Naive B cell (primary cell): ENCODE data around the gene PLXNB3. TPM values are rescaled to one million over a fixed set of nuclear protein-coding genes. Genes with fewer than 3 reads are reported as not detected.
"Not testable (repeated sequence)": the region's sequence is repeated elsewhere in the genome, so short reads cannot be mapped to it uniquely, and the experiment has no call there.

Experiments used
- ATAC-seq, 2 donors: fragments of 150-1000 bp; cut with Tn5 transposase; 2 replicates each; pipeline ENCODE4 v1.10.0; 2021; ENCODE audit warnings: low read depth in 2 of 2, mild to moderate bottlenecking in 2 of 2, moderate library complexity in 2 of 2
- DNase-seq: peaks from one replicate; pipeline ENCODE4 v3.0.0; 2022
- H3K27ac Mint-ChIP-seq, 6 donors: one replicate each; pipeline ENCODE4 v1.8.0; 2020 to 2022; ENCODE audit warnings: mild to moderate bottlenecking in 6 of 6, mixed read lengths in 6 of 6, moderate library complexity in 5 of 6, inconsistent platforms in 2 of 6
- H3K27me3 Mint-ChIP-seq, 3 donors: one replicate each; pipeline ENCODE4 v1.8.0; 2021 to 2022; ENCODE audit warnings: mixed read lengths in 3 of 3, mild to moderate bottlenecking in 1 of 3
- H3K36me3 Mint-ChIP-seq, 2 donors: one replicate each; pipeline ENCODE4 v1.8.0; 2020 to 2022; ENCODE audit warnings: mixed read lengths in 2 of 2, inconsistent platforms in 1 of 2, mild to moderate bottlenecking in 1 of 2
- H3K4me1 Mint-ChIP-seq, 3 donors: one replicate each; pipeline ENCODE4 v1.8.0; 2020 to 2022; ENCODE audit warnings: mixed read lengths in 3 of 3, inconsistent platforms in 1 of 3, mild to moderate bottlenecking in 1 of 3, moderate library complexity in 1 of 3
- H3K4me3 Mint-ChIP-seq, 8 donors: one replicate each; pipeline ENCODE4 v1.8.0; 2020 to 2022; ENCODE audit warnings: mild to moderate bottlenecking in 8 of 8, mixed read lengths in 8 of 8, moderate library complexity in 8 of 8, inconsistent platforms in 2 of 8
- H3K9me3 Mint-ChIP-seq, 7 donors: one replicate each; pipeline ENCODE4 v1.8.0; 2020 to 2022; ENCODE audit warnings: mixed read lengths in 7 of 7, mild to moderate bottlenecking in 5 of 7, inconsistent platforms in 2 of 7, moderate library complexity in 1 of 7
- polyA plus RNA-seq, 6 donors: library from polyadenylated mRNA; unstranded; fragments of 300-500 nt; fragmentation: Illumina TruSeq; gene quantifications; one replicate each; pipeline ENCODE4 v1.2.3, GENCODE V29; 2021; ENCODE audit warnings: low read depth in 6 of 6

Gene PLXNB3
- polyA plus RNA-seq, 6 donors from 2014 or later = 0.71 TPM; not detected in 5

DNA sequence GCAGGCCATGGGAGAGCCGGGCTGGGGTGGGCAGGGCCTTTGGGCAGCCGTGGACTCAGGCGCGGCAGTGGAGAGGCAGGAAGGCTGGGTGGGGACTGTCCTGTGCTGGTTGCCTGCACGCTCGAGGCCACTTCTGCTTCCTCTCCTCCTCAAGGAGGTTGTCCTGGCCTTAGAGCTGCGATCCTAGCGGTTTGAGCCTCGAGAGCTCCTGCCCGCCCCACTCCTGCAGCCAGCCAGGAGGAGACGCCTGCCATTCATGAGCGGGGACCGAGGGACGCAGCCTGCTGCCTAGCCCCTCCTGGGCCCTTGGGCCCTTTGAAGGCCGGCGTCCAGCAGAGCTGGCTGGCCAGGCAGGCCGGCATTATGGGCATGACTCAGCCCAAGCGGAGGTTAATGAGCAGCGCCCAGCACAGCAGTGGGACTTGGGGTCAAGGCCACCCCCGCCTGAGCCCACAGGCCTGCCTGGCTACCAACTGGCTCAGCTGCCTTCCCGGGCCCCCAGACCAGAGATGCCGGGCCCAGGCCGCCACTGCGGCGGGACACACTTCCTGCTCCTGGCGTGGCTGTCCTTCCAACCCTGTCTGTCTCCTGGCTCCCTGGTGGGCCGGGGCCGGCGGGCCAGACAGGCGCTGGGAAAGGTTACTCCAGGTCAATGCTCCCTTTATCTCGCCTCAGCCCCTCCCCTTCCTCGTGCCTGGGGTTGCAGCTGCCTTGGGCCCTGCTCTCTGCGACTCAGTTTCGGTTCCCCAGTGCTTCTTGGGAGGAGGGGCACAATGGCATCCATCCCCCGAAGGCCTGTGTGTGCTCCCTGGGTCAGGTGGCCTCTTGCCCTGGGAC is 37.5 kb upstream of the PLXNB3 start:
- Mint-ChIP-seq H3K36me3 (peaks cover 4 to 10% of the 10 kb centered on the region in 2 donors), H3K4me1 (peaks cover 17 to 28% (median 22%) of the 10 kb centered on the region in 3 donors), H3K4me3 (peak overlapping the region; percentile 77 to 89 (median 83)), H3K27ac (peak overlapping the region; percentile 89 to 96 (median 94)), H3K9me3 (peaks cover 0 to 6% (median 1%) of the 10 kb centered on the region in 7 donors), H3K27me3 (no peaks in the 10 kb centered on the region)
- peak; percentile 58 to 61 for ATAC-seq
- DNase-seq = peak; percentile 81

DNA sequence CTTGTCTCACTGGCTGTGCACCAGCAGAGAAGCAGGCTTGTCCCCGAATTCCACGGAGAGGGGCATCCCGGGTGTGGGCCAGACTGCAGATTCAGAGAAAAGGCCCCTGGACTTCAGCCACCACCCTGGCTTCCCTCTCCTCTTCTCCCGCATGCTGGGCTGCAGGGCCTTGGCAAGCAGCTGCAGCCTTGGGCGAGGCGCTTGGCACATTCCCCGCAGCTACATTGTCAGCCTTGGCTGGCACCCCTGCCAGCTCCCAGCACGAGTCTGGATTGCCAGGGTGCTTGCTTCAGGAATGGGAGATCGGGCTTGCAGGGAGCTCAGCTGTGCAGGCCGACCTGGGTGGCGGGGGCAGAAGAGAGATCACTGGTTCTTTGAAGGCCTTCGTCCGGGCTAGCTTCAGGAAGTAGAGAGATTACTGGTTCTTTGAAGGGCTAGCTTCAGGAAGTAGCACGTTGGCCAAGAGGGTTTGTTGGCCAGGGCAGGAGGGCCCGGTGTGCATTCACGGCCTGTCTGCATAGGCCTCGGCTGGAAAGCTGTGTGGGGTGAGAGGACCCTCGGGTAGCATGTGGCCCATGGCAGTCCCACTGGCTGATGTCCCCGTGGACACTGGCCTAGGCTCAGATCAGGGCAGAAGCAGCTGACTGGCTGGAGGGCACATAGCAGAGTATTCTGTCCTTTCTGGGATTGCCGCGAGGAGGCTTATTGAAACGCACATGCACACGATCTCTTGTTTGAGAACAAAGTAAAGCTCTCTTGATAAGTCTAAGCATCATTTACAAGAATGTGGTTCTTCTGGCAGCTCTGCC is 36.7 kb upstream of the PLXNB3 start:
- peak overlapping the region; percentile 89 to 96 (median 94) for H3K27ac Mint-ChIP-seq
- peaks cover 0 to 11% (median 7%) of the 10 kb centered on the region in 7 donors for H3K9me3 Mint-ChIP-seq
- peaks cover 8 to 17% of the 10 kb centered on the region in 2 donors for H3K36me3 Mint-ChIP-seq
- ATAC-seq (no peak), DNase-seq (no peak)
- peak overlapping the region; percentile 77 to 89 (median 83) for H3K4me3 Mint-ChIP-seq
- no peaks in the 10 kb centered on the region for H3K27me3 Mint-ChIP-seq
- peaks cover 17 to 28% (median 21%) of the 10 kb centered on the region in 3 donors for H3K4me1 Mint-ChIP-seq

DNA sequence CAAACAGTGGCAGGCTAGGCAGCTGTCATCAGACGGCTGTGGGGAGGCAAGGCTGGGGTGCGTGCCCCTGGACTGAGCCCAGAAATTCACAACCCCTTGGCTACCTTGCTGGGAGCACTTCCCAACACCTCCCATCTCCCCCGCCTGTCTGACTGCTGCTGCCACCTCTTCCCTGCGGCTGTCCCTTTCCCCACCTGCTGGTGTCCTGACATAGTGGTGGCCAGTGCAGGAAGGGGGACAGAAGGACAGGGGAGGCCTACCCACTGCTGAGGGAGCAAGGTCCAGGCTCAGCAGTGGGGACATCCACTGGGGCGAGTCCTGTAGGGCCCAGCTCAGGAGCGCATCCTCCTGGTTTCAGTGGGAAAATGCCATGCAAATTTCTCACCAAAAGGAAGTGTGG is 36.0 kb upstream of the PLXNB3 start:
- Mint-ChIP-seq H3K4me3 (peak overlapping the region in 1 of 8 donors; percentile 46), H3K36me3 (peaks cover 8 to 17% of the 10 kb centered on the region in 2 donors), H3K27me3 (no peaks in the 10 kb centered on the region), H3K4me1 (peaks cover 15 to 22% (median 17%) of the 10 kb centered on the region in 3 donors), H3K27ac (peak overlapping the region in 2 of 6 donors; percentile 91 to 92), H3K9me3 (peaks cover 0 to 11% (median 7%) of the 10 kb centered on the region in 7 donors)
- ATAC-seq (no peak), DNase-seq (no peak)

DNA sequence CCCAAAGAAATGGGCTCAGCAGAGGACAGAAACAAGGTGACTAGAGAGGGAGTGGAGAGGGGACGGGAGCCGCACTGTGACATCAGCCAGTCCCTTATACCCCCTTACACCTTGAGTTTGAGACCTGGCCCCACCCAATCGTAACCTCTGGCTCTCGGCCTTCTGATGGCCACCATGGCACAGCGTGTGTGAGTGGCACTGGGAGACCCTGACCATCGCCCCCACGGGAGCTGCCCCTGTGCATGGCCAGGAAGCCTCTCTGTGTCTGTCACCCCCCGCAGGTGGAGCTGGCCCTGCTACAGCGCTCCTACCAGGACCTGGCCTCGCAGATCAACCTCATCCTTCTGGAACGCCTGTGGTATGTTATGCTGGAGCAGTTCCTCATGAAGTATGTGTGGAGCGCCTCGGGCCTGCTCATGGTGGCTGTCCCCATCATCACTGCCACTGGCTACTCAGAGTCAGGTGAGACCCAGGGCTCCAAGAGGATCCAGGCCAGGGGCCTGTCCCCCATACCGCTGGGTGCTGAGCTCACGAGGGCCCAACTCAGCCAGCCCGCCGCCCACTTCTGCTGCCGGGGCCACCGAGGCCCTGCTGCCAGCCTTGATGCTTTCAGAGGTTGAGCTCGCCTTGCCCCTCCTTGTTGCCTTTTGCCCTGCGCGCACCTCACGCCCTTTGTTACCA is 35.0 kb upstream of the PLXNB3 start:
- Mint-ChIP-seq H3K4me1 (peaks cover 15 to 18% (median 17%) of the 10 kb centered on the region in 3 donors), H3K27me3 (no peaks in the 10 kb centered on the region), H3K27ac (peak overlapping the region in 4 of 6 donors; percentile 41 to 74 (median 71)), H3K36me3 (peaks cover 8 to 17% of the 10 kb centered on the region in 2 donors), H3K4me3 (peak overlapping the region in 3 of 8 donors; percentile 9 to 78 (median 12)), H3K9me3 (peaks cover 0 to 11% (median 7%) of the 10 kb centered on the region in 7 donors)
- no peak for ATAC-seq
- DNase-seq = no peak

DNA sequence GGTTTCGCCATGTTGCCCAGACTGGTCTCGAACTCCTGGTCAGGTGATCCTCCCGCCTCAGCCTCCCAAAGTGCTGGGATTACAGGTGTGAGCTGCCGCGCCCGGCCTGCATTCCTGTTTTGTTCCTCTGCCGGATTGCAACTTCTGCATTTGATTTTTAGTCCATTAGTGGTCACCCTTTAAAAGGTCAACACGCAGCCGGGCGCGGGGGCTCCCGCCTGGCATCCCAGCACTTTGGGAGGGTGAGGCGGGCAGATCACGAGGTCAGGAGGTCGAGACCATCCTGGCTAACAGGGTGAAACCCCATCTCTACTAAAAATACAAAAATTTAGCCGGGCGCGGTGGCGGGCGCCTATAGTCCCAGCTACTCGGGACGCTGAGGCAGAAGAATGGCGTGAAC is 33.9 kb upstream of the PLXNB3 start:
- Mint-ChIP-seq H3K9me3 (peaks cover 0 to 12% (median 7%) of the 10 kb centered on the region in 7 donors), H3K4me1 (peaks cover 15 to 18% (median 17%) of the 10 kb centered on the region in 3 donors), H3K36me3 (peaks cover 12 to 24% of the 10 kb centered on the region in 2 donors)
- H3K4me3 Mint-ChIP-seq, H3K27ac Mint-ChIP-seq, DNase-seq, ATAC-seq, H3K27me3 Mint-ChIP-seq: not testable (repeated sequence)

DNA sequence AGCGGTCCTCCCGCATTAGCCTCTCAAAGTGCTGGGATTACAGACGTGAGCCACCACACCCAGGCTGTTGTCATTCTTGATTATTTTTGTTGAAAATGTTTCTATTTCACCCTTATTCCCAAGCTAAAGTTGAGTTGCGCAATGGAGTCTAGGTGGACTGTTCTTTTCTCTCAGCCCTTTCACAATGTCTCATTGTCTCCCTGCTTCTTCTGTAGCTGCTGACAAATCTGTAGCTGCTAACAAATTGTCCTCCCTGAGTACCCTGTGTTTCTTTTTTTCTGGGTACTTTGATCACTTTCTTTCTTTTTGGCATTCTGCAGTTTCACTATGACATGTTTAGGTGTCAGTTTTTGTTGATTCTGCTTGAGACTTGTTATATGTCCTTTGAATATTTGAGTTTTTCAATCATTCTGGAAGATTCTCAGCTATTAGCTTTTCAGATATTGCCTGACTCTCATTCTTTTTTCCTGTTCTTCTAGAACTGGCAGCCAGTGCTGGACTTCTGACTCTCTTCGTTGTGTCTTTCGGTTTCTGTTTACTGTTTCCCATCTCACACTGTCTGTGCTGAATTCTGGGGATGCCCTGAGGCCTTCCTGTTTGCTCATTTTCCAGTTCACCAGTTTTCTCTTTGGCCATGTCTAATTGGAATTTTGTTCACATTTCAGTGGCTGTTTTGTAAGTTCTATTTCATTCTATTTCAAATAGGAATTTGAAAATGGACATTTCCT is 32.8 kb upstream of the PLXNB3 start:
- Mint-ChIP-seq H3K4me3 (peak overlapping the region in 1 of 8 donors; percentile 54), H3K36me3 (peaks cover 13 to 24% of the 10 kb centered on the region in 2 donors), H3K4me1 (peaks cover 15 to 21% (median 18%) of the 10 kb centered on the region in 3 donors), H3K27ac (peak overlapping the region in 2 of 6 donors; percentile 39 to 55), H3K9me3 (peaks cover 0 to 12% (median 7%) of the 10 kb centered on the region in 7 donors), H3K27me3 (no peaks in the 10 kb centered on the region)
- ATAC-seq (no peak), DNase-seq (no peak)

DNA sequence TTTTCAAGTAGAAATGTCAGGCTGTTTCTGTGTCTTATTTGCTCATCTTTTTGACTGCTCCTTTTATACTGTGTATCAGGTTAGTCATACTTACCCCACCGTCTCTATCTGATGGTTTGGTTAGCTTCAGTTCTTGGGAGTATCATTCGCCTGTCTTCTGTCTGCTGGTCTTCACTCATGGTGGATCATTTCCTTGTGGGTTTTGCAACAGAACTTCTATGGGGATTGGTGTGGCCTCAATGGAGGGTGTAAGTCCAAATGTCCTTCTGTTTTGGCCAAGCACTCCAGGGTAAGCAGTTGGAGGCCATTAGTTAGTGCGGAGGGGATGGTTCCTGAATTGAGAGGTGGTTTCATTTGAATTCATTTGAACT is 32.2 kb upstream of the PLXNB3 start:
- H3K27me3 Mint-ChIP-seq = no peaks in the 10 kb centered on the region
- peaks cover 13 to 24% of the 10 kb centered on the region in 2 donors for H3K36me3 Mint-ChIP-seq
- peak overlapping the region in 1 of 8 donors; percentile 54 for H3K4me3 Mint-ChIP-seq
- H3K4me1 Mint-ChIP-seq = peaks cover 12 to 23% (median 17%) of the 10 kb centered on the region in 3 donors
- H3K9me3 Mint-ChIP-seq = peaks cover 0 to 12% (median 7%) of the 10 kb centered on the region in 7 donors
- DNase-seq = no peak
- peak overlapping the region in 1 of 6 donors; percentile 55 for H3K27ac Mint-ChIP-seq
- ATAC-seq = no peak

DNA sequence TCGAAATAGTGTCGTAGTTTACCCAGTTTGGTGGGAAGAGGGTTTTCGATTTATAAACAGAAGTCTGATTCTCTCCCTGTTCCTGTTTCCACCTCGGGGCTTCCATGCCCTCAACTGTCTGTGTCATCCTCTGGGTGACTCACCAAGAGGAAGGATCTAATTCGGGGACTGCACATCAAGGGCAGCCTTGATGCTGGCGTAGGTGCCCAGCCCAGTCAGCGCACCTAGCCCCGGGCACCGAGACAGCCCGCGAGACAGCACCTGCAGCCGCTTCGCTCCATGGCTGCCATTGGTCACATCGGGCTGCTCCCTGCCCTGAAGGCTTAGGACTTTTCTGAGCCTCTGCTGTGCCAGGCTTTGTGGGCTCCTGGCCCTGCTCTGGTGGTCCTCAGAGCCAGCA is 31.6 kb upstream of the PLXNB3 start:
- peaks cover 0 to 12% (median 7%) of the 10 kb centered on the region in 7 donors for H3K9me3 Mint-ChIP-seq
- H3K27me3 Mint-ChIP-seq = no peaks in the 10 kb centered on the region
- H3K4me1 Mint-ChIP-seq = peaks cover 6 to 17% (median 11%) of the 10 kb centered on the region in 3 donors
- DNase-seq (no peak), ATAC-seq (no peak)
- peak overlapping the region in 1 of 8 donors; percentile 74 for H3K4me3 Mint-ChIP-seq
- no peak overlapping the region for H3K27ac Mint-ChIP-seq
- H3K36me3 Mint-ChIP-seq = peaks cover 13 to 24% of the 10 kb centered on the region in 2 donors

DNA sequence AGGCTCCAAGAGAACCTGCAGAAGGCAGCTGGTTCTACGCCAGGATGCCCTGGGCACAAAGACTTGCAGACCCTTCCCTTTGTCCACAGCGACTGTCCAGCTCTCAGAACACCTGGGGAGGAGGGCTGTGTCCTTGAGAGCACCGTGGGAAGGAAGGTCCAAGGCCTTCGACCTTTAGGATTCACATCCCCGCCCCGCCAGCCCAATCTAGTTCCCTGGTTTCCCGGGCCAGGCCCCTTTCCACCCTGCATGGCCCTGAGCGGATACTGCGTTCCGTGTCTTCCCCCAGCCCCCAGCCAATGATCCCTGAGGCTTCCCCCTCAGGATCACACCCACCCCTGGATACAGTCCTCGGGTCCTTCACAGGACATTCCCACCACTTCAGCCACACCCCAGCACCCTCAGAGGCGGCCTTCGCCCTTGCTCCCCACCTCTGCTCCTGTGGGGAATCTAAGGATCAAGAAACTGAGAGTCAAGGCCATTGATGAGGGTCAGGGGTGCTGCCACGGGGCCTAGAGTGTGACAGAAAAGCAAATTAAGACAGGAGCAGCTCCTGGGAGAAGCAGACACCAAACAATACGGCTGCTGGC is 30.3 kb upstream of the PLXNB3 start:
- H3K36me3 Mint-ChIP-seq = peaks cover 13 to 24% of the 10 kb centered on the region in 2 donors

DNA sequence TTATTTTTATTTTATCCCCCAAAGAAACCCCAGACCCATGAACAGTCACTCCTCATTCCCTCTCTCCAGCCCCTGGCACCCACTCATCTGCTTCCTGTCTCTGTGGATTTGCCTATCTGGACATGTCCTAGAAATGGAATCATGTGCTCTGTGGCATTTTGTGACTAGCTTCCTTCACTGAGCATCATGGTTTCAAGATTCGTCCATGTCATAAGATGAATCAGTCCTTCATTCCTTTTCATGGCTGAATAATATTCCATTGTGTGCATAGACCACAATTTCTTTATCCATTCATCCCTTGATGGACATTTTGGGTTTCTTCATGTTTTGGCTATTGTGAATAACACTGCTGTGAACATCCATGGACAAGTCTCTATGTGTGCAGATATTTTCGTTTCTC is 29.2 kb upstream of the PLXNB3 start:
- Mint-ChIP-seq H3K27ac (no peak overlapping the region), H3K27me3 (no peaks in the 10 kb centered on the region), H3K4me3 (peak overlapping the region in 1 of 8 donors; percentile 18), H3K36me3 (peaks cover 13 to 24% of the 10 kb centered on the region in 2 donors), H3K9me3 (peaks cover 0 to 12% (median 6%) of the 10 kb centered on the region in 7 donors), H3K4me1 (peaks cover 6 to 12% (median 10%) of the 10 kb centered on the region in 3 donors)
- ATAC-seq (no peak), DNase-seq (no peak)

More for the DNA sequence above, 30.3 kb upstream of the PLXNB3 start:
- Mint-ChIP-seq H3K27me3 (no peaks in the 10 kb centered on the region), H3K4me3 (peak overlapping the region in 1 of 8 donors; percentile 15), H3K4me1 (peaks cover 6 to 12% (median 9%) of the 10 kb centered on the region in 3 donors), H3K9me3 (peaks cover 0 to 12% (median 6%) of the 10 kb centered on the region in 7 donors), H3K27ac (no peak overlapping the region)
- ATAC-seq (no peak), DNase-seq (no peak)

DNA sequence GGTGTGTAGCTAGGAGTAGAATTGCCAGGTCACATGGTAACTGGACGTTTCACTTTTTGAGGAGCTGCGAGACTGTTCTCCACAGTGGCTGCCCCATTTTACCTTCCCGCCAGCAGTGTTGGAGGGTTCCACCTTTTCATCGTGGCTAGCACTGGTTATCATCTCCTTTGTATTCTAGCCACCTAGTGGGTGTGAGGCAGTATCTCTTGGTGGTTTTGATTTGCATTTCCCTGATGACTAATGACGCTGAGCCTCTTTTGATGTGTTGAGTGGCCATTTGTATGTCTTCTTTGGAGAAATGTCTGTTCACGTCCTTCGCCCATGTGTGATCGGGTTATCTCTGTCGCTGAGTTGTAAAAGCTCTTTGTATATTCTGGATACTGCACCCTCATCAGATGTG is 28.8 kb upstream of the PLXNB3 start:
- DNase-seq = no peak
- H3K9me3 Mint-ChIP-seq = peaks cover 0 to 12% (median 6%) of the 10 kb centered on the region in 7 donors

More for the DNA sequence above, 28.8 kb upstream of the PLXNB3 start:
- H3K4me3 Mint-ChIP-seq = peak overlapping the region in 1 of 8 donors; percentile 18
- no peaks in the 10 kb centered on the region for H3K27me3 Mint-ChIP-seq
- ATAC-seq = peak; percentile 30 to 53
- H3K4me1 Mint-ChIP-seq = peaks cover 6 to 14% (median 12%) of the 10 kb centered on the region in 3 donors
- no peak overlapping the region for H3K27ac Mint-ChIP-seq
- peaks cover 13 to 24% of the 10 kb centered on the region in 2 donors for H3K36me3 Mint-ChIP-seq
